K562 (cell line): Measurements from ENCODE around the gene C16orf86. TPM values are rescaled to one million over a fixed set of nuclear protein-coding genes. Genes with fewer than 3 reads are reported as not detected.

ENCODE experiments used
- ATAC-seq: fragments of 200-7000 bp; cut with Tn5 transposase; 3 replicates; pipeline ENCODE4 v1.9.1; 2020; ENCODE audit warnings: moderate library complexity
- BruUV-seq: library from RNA; stranded (reverse); fragments of 400-500 nt; replicated peaks from 2 replicates; lab custom pipeline; 2021; lab: Mats Ljungman, UMichigan
- CTCF ChIA-PET: fragments of 300-600 bp; formaldehyde crosslinking; extraction: SDS; loops from one replicate; lab custom pipeline; 2021; ENCODE audit warnings: low intra/inter-chr PET ratio; lab: Yijun Ruan, JAX
- POLR2A ChIA-PET: fragments of 300-600, 350-650 bp; sonication (Branson Sonifier 250); formaldehyde crosslinking; extraction: SDS; loops from one replicate; lab custom pipeline; 2021; ENCODE audit warnings: antibody characterized with exemption, inconsistent platforms; lab: Yijun Ruan, JAX
- DNase-seq, 4 experiments: peaks; one replicate each; pipeline versions ENCODE4 v3.0.0 to v3.0.0-alpha.2; 2011 to 2018; ENCODE audit warnings: low spot score in 3 of 4, mixed read lengths in 3 of 4; ENCODE audit errors: extremely low read depth in 1 of 4
- FAIRE-seq: peaks from 2 replicates; lab custom pipeline; 2011; peaks lifted over from hg19 to GRCh38; lab: Jason Lieb, UNC
- H2AFZ ChIP-seq: 2 replicates; pipeline ENCODE4 v1.6.0; 2011; ENCODE audit warnings: low read depth, low read length, control low read depth, inconsistent platforms
- H3K27ac ChIP-seq: fragments of 200-600 bp; 3 replicates; pipeline ENCODE4 v1.8.0; 2011; ENCODE audit warnings: low read depth, mild to moderate bottlenecking, control low read depth, inconsistent platforms, low read length, moderate library complexity, mixed read lengths; ENCODE audit errors: extremely low read depth
- H3K27me3 ChIP-seq, 2 experiments: fragments of 300-600 bp in 1 of 2; 2 replicates in 1 of 2; 3 replicates in 1 of 2; pipeline versions ENCODE4 v1.6.0 to v1.8.0; 2011; ENCODE audit warnings: inconsistent platforms in 2 of 2, low read length in 2 of 2, mild to moderate bottlenecking in 1 of 2, mixed read lengths in 1 of 2, moderate library complexity in 1 of 2; ENCODE audit not compliant: control insufficient read depth in 2 of 2, insufficient read depth in 2 of 2
- H3K36me3 ChIP-seq: fragments of 300-600 bp; 3 replicates; pipeline ENCODE4 v1.8.0; 2011; ENCODE audit warnings: mild to moderate bottlenecking, low read length, inconsistent platforms; ENCODE audit not compliant: control insufficient read depth, insufficient read depth
- H3K4me1 ChIP-seq, 2 experiments: fragments of 200-600 bp in 1 of 2; replicated peaks in 1 of 2; 2 replicates in 1 of 2; 3 replicates in 1 of 2; pipeline versions ENCODE4 v1.5.1 to v1.8.0; 2011; ENCODE audit warnings: inconsistent platforms in 2 of 2, low read length in 2 of 2, mild to moderate bottlenecking in 1 of 2, mixed read lengths in 1 of 2, moderate library complexity in 1 of 2; ENCODE audit not compliant: control insufficient read depth in 2 of 2, insufficient read depth in 2 of 2
- H3K4me2 ChIP-seq: 2 replicates; pipeline ENCODE4 v1.6.1; 2011; ENCODE audit warnings: low read length, control low read depth, inconsistent platforms, mixed read lengths; ENCODE audit not compliant: insufficient read depth
- H3K4me3 ChIP-seq: fragments of 200-600 bp; sonication (generic), shearing (Covaris generic); 2 replicates; pipeline ENCODE4 v1.5.1; 2016; ENCODE audit warnings: control low read depth, inconsistent platforms
- H3K79me2 ChIP-seq: fragments of 200-600 bp; 3 replicates; pipeline ENCODE4 v1.8.0; 2011; ENCODE audit warnings: low read length, inconsistent platforms; ENCODE audit not compliant: control insufficient read depth, insufficient read depth
- H3K9ac ChIP-seq, 2 experiments: 2 replicates each; pipeline versions ENCODE4 v1.6.0 to v1.6.1; 2011; ENCODE audit warnings: low read depth in 2 of 2, low read length in 2 of 2, control low read depth in 1 of 2, inconsistent platforms in 1 of 2, mild to moderate bottlenecking in 1 of 2, mixed read lengths in 1 of 2; ENCODE audit not compliant: insufficient read depth in 1 of 2
- H3K9me1 ChIP-seq: one replicate; pipeline ENCODE4 v1.6.0; 2011; ENCODE audit warnings: inconsistent platforms, mild to moderate bottlenecking, low read length, moderate library complexity; ENCODE audit not compliant: control insufficient read depth, insufficient read depth
- H3K9me3 ChIP-seq: replicated peaks from 2 replicates; pipeline ENCODE4 v1.5.1; 2011; ENCODE audit warnings: low read depth, low read length, inconsistent platforms; ENCODE audit not compliant: control insufficient read depth, insufficient read depth
- H4K20me1 ChIP-seq: replicated peaks from 2 replicates; pipeline ENCODE4 v1.6.1; 2011; ENCODE audit warnings: low read length, inconsistent platforms, mixed read lengths; ENCODE audit not compliant: control insufficient read depth, insufficient read depth
- CTCF ChIP-seq, 3 experiments: IDR thresholded peaks in 2 of 3; conservative IDR thresholded peaks in 1 of 3; 2 replicates each; pipeline ENCODE4 v1.5.1; 2011 to 2012; ENCODE audit warnings: low read length in 3 of 3, mild to moderate bottlenecking in 3 of 3, control low read depth in 2 of 3, improper control_type of control experiment in 1 of 3, inconsistent platforms in 1 of 3, low read depth in 1 of 3, mixed read lengths in 1 of 3, moderate library complexity in 1 of 3; ENCODE audit not compliant: insufficient read depth in 2 of 3
- HOXB6 ChIP-seq: fragments of 250-450 bp; sonication (Bioruptor Pico); IDR thresholded peaks from 2 replicates; pipeline ENCODE4 v1.5.1; 2022; ENCODE audit warnings: mild to moderate bottlenecking, borderline replicate concordance
- NFRKB ChIP-seq: fragments of 450-650 bp; IDR thresholded peaks from 2 replicates; pipeline ENCODE4 v1.6.1; 2016; ENCODE audit warnings: low read depth
- RAD21 ChIP-seq, 2 experiments: fragments of 250-450 bp in 1 of 2; fragments of 450-650 bp in 1 of 2; sonication (Bioruptor Pico) in 1 of 2; formaldehyde crosslinking in 1 of 2; IDR thresholded peaks in 1 of 2; conservative IDR thresholded peaks in 1 of 2; 2 replicates each; pipeline versions ENCODE4 v1.4.0 to v1.8.0; 2020 to 2022; ENCODE audit warnings: mild to moderate bottlenecking in 2 of 2, moderate library complexity in 1 of 2
- SAFB ChIP-seq: fragments of 200-400 bp; formaldehyde crosslinking; IDR thresholded peaks from 2 replicates; pipeline ENCODE4 v1.6.1; 2017; ENCODE audit warnings: low read depth, low read length, borderline replicate concordance
- SMC3 ChIP-seq: conservative IDR thresholded peaks from 2 replicates; pipeline ENCODE4 v1.6.1; 2011; ENCODE audit warnings: low read depth, low read length, improper control_type of control experiment; ENCODE audit not compliant: insufficient read depth
- ZBTB1 ChIP-seq: sonication (generic); formaldehyde crosslinking; IDR thresholded peaks from 2 replicates; pipeline ENCODE4 v1.8.1; 2023; ENCODE audit warnings: missing genetic modification reagents, low read depth, mild to moderate bottlenecking, borderline replicate concordance
- ZNF253 ChIP-seq: fragments of 250-450 bp; sonication (Bioruptor Pico); conservative IDR thresholded peaks from 2 replicates; pipeline ENCODE4 v1.6.1; 2021; ENCODE audit warnings: mild to moderate bottlenecking
- WGBS: fragments of 100-300 bp; shearing (Covaris generic); methylation state at CpG from one replicate; pipeline ENCODE4 v1.1.6; 2016; ENCODE audit warnings: low coverage, mixed read lengths; ENCODE audit not compliant: insufficient coverage; ENCODE audit errors: missing lambda C conversion rate; 5-methylcytosine and 5-hydroxymethylcytosine counted together
- in situ Hi-C: fragments of 300-500 bp; cut with MboI; formaldehyde crosslinking; loops from 4 replicates; pipeline ENCODE4 v1.15.0; 2018; ENCODE audit warnings: inconsistent platforms, mixed read lengths
- intact Hi-C: fragments of 100-400 bp; cut with micrococcal nuclease; formaldehyde crosslinking; loops from 2 replicates; pipeline ENCODE4 v1.14.2; 2022
- polyA plus RNA-seq, 8 experiments: library from polyadenylated mRNA; depleted of rRNA in 4 of 8; stranded (reverse) in 5 of 8; unstranded in 3 of 8; fragments of >200 nt; fragmentation: Nextera tagmentation in 2 of 8; fragmentation: Illumina TruSeq in 1 of 8; extraction: Ambion mirVana in 2 of 8; extraction: Trizol in 1 of 8; gene quantifications; 2 replicates each; pipeline versions ENCODE4 v1.2.1 to v1.2.3, GENCODE V29; 2011 to 2014; ENCODE audit warnings: inconsistent platforms in 1 of 8, missing spikeins in 1 of 8
- total RNA-seq, 7 experiments: library from RNA; depleted of rRNA in 6 of 7; stranded (reverse); fragments of >200 nt in 6 of 7; fragmentation: Illumina TruSeq in 2 of 7; extraction: Trizol in 2 of 7; gene quantifications; 2 replicates each; pipeline versions ENCODE4 v1.2.1 to v1.2.3, GENCODE V29; 2011 to 2021; ENCODE audit warnings: low replicate concordance in 1 of 7
- TF ChIP-seq, protein P1 (sequence below): sonication (generic); formaldehyde crosslinking; IDR thresholded peaks from 2 replicates; pipeline ENCODE4 v1.8.1; 2023; ENCODE audit warnings: mild to moderate bottlenecking, missing genetic modification reagents

C16orf86 gene
- total and polyA plus RNA-seq, 9 of the 15 experiments (the other 6 are each of a cell fraction or from before 2014, with no cell fraction given), result 0.13 to 1.2 (median 0.27) TPM; not detected in 3

GRCh38 chr16:67668495-67669157 lies 2.0 kb downstream of the C16orf86 start:
- H3K9me3 ChIP-seq, result no peaks in the 10 kb centered on the region
- peaks cover 3% of the 10 kb centered on the region; the same call in 1 of the 3 replicates for H3K79me2 ChIP-seq
- ChIA-PET CTCF (interaction anchor here (0.6 to 3.0 kb wide), 4 partner anchors 106 to 175 kb away, joined by 3 to 25 read pairs (median 9); partner anchors contain the start of gene CTCF), POLR2A (interaction anchor here (0.6 to 0.7 kb wide), 2 partner anchors 10 to 693 kb away, joined by 3 to 4 read pairs; no protein-coding TSS in a partner anchor)
- intact Hi-C loops, result loop anchor here (1.0 kb wide), 1 partner anchor 147 kb away; no protein-coding TSS in a partner anchor
- TF ChIP-seq RAD21 (CRISPR knock-in tag; conservative IDR thresholded peaks at IDR 0.05 in 1 of 2, IDR thresholded peaks at IDR 0.05 in 1 of 2), result peak in 1 of 2 experiments; percentile 10; a peak in 1 of 4 replicates
- TF ChIP-seq HOXB6 (CRISPR knock-in tag), result no peak
- TF ChIP-seq CTCF (IDR thresholded peaks at IDR 0.05 in 2 of 3, conservative IDR thresholded peaks at IDR 0.05 in 1 of 3; ENCODE audit: insufficient read depth in 2 of 3, low read depth in 1 of 3, low read length in 3 of 3), result peak in 2 of 3 experiments; percentile 47 to 66; a peak in 4 of 6 replicates
- no peak for TF ChIP-seq NFRKB
- TF ChIP-seq SMC3, result 0 out of 2 replicates have a peak, but pooled peaks have one; percentile 33
- no peak for TF ChIP-seq ZBTB1 (CRISPR knock-in tag)
- TF ChIP-seq SAFB, result peak; percentile 25; the same call in 1 of the 2 replicates
- TF ChIP-seq ZNF253 (CRISPR knock-in tag), result no peak
- TF ChIP-seq, protein P1, sequence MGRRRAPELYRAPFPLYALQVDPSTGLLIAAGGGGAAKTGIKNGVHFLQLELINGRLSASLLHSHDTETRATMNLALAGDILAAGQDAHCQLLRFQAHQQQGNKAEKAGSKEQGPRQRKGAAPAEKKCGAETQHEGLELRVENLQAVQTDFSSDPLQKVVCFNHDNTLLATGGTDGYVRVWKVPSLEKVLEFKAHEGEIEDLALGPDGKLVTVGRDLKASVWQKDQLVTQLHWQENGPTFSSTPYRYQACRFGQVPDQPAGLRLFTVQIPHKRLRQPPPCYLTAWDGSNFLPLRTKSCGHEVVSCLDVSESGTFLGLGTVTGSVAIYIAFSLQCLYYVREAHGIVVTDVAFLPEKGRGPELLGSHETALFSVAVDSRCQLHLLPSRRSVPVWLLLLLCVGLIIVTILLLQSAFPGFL (CRISPR knock-in tag), result no peak
- H3K36me3 ChIP-seq, result peaks cover 4% of the 10 kb centered on the region; the same call in 2 of the 3 replicates
- 65% methylated on average over 6 of the region's 6 CpGs for WGBS
- no peaks in the 10 kb centered on the region for H3K27me3 ChIP-seq
- no peak overlapping the region for H3K27ac ChIP-seq
- no peaks in the 10 kb centered on the region for H3K9me1 ChIP-seq
- H3K9ac ChIP-seq, result no peak overlapping the region
- H4K20me1 ChIP-seq, result peaks cover 2% of the 10 kb centered on the region; the same call in 1 of the 2 replicates
- FAIRE-seq (no peak), ATAC-seq (no peak), DNase-seq (peak in 2 of 4 experiments; percentile 66 to 68)
- H2AFZ ChIP-seq, result no peak overlapping the region
- H3K4me3 ChIP-seq, result no peak overlapping the region
- BruUV-seq, result no TSS peak
- H3K4me2 ChIP-seq, result no peak overlapping the region
- H3K4me1 ChIP-seq, result peaks cover 14 to 32% of the 10 kb centered on the region in 2 experiments
- in situ Hi-C loops, result loop anchor here (5.0 kb wide), 1 partner anchor 259 kb away; no protein-coding TSS in a partner anchor
